PC-9 (cell line): ENCODE data around the gene CNTNAP2. TPM values are rescaled to one million over a fixed set of nuclear protein-coding genes. Genes with fewer than 3 reads are reported as not detected.

Experiments
- BruUV-seq: library from RNA; stranded (reverse); fragments of 400-500 nt; replicated peaks from 2 replicates; lab custom pipeline; 2021; lab: Mats Ljungman, UMichigan
- CTCF ChIA-PET: fragments of 300-600 bp; sonication (Branson Sonifier 250); formaldehyde crosslinking; loops from one replicate; lab custom pipeline; 2022; ENCODE audit warnings: antibody characterized with exemption; lab: Charles Lee
- POLR2A ChIA-PET: fragments of 300-600 bp; sonication (Branson Sonifier 250); formaldehyde crosslinking; loops from one replicate; lab custom pipeline; 2022; ENCODE audit warnings: antibody characterized with exemption; ENCODE audit not compliant: unreplicated experiment; lab: Charles Lee
- DNase-seq, 2 experiments: peaks; one replicate each; pipeline versions ENCODE4 v3.0.0 to v3.0.0-alpha.2; 2015 to 2022; ENCODE audit warnings: mixed read lengths in 1 of 2
- H2AFZ ChIP-seq: fragments of 200-600 bp; sonication (generic); 2 replicates; pipeline ENCODE4 v1.8.1; 2017; ENCODE audit warnings: antibody characterized with exemption
- H3F3A ChIP-seq: fragments of 200-600 bp; sonication (generic); 2 replicates; pipeline ENCODE4 v1.8.1; 2017; ENCODE audit warnings: antibody characterized with exemption, mild to moderate bottlenecking, low read depth; ENCODE audit not compliant: insufficient read depth
- H3K27ac ChIP-seq: fragments of 200-600 bp; sonication (generic); 2 replicates; pipeline ENCODE4 v1.6.1; 2016; ENCODE audit warnings: mixed run types
- H3K27me3 ChIP-seq: fragments of 200-600 bp; sonication (generic); 2 replicates; pipeline ENCODE4 v1.6.1; 2016; ENCODE audit warnings: low read depth, mixed run types; ENCODE audit not compliant: insufficient read depth
- H3K36me3 ChIP-seq: fragments of 200-600 bp; sonication (generic); 2 replicates; pipeline ENCODE4 v1.6.1; 2016; ENCODE audit warnings: low read depth, mixed run types
- H3K4me1 ChIP-seq: fragments of 200-600 bp; sonication (generic); replicated peaks from 2 replicates; pipeline ENCODE4 v1.6.1; 2016; ENCODE audit warnings: mixed run types; ENCODE audit not compliant: insufficient read depth
- H3K4me2 ChIP-seq: fragments of 200-600 bp; sonication (generic); 2 replicates; pipeline ENCODE4 v1.6.1; 2017; ENCODE audit warnings: mixed run types
- H3K4me3 ChIP-seq: fragments of 200-600 bp; sonication (generic); 2 replicates; pipeline ENCODE4 v1.6.1; 2016; ENCODE audit warnings: mixed run types
- H3K79me2 ChIP-seq: fragments of 200-600 bp; sonication (generic); 2 replicates; pipeline ENCODE4 v1.6.1; 2017; ENCODE audit warnings: low read depth, mixed run types
- H3K9me2 ChIP-seq: fragments of 200-600 bp; sonication (generic); 2 replicates; pipeline ENCODE4 v1.8.1; 2017; ENCODE audit warnings: mild to moderate bottlenecking; ENCODE audit not compliant: insufficient read depth
- H3K9me3 ChIP-seq: fragments of 200-600 bp; sonication (generic); 2 replicates; pipeline ENCODE4 v1.8.1; 2016; ENCODE audit warnings: low read depth; ENCODE audit not compliant: insufficient read depth
- H4K20me1 ChIP-seq: fragments of 200-600 bp; sonication (generic); 2 replicates; pipeline ENCODE4 v1.8.1; 2017; ENCODE audit not compliant: insufficient read depth
- CTCF ChIP-seq: fragments of 200-600 bp; sonication (generic); conservative IDR thresholded peaks from 2 replicates; pipeline ENCODE4 v1.6.1; 2017; ENCODE audit warnings: mixed run types, antibody characterized with exemption, mild to moderate bottlenecking, moderate library complexity
- EZH2 ChIP-seq: fragments of 200-600 bp; sonication (generic); IDR thresholded peaks from 2 replicates; pipeline ENCODE4 v1.8.0; 2017; ENCODE audit warnings: antibody characterized with exemption, low read depth
- intact Hi-C: fragments of 100-400 bp; cut with micrococcal nuclease; formaldehyde crosslinking; loops from one replicate; pipeline ENCODE4 v1.10.0; 2022; ENCODE audit not compliant: unreplicated experiment
- total RNA-seq: library from RNA; stranded (reverse); gene quantifications from 2 replicates; pipeline ENCODE4 v1.2.3, GENCODE V29; 2021

CNTNAP2 gene
- total RNA-seq, 1 experiment from 2014 or later = not detected

- Histone ChIP-seq H3K36me3 (no peaks in the 10 kb centered on the region), H2AFZ (no peak overlapping the region), H4K20me1 (no peaks in the 10 kb centered on the region), H3K9me2 (no peaks in the 10 kb centered on the region), H3K27ac (no peak overlapping the region), H3K79me2 (no peaks in the 10 kb centered on the region), H3K27me3 (no peaks in the 10 kb centered on the region), H3K4me1 (no peaks in the 10 kb centered on the region), H3F3A (no peaks in the 10 kb centered on the region), H3K4me2 (no peak overlapping the region), H3K9me3 (no peaks in the 10 kb centered on the region), H3K4me3 (no peak overlapping the region)
- no TSS peak for BruUV-seq
- ChIA-PET POLR2A (no interaction called here), CTCF (no interaction called here)
- intact Hi-C loops = no loop called here
- TF ChIP-seq EZH2 (no peak), CTCF (no peak)
- DNase-seq = no peak
These were observed 768.6 kb downstream of the CNTNAP2 start for GRCh38 chr7:146885231-146885630.

GRCh38 chr7:146889806-146890555, 773.4 kb downstream of the CNTNAP2 start:
- H3K9me2 ChIP-seq = no peaks in the 10 kb centered on the region
- H3F3A ChIP-seq = no peaks in the 10 kb centered on the region
- H3K4me2 ChIP-seq = no peak overlapping the region
- intact Hi-C loops = no loop called here
- H3K27ac ChIP-seq = no peak overlapping the region
- H3K4me1 ChIP-seq = no peaks in the 10 kb centered on the region
- H3K9me3 ChIP-seq = no peaks in the 10 kb centered on the region
- no peak overlapping the region for H2AFZ ChIP-seq
- ChIA-PET POLR2A (no interaction called here), CTCF (no interaction called here)
- TF ChIP-seq EZH2 (no peak), CTCF (no peak)
- no peaks in the 10 kb centered on the region for H3K79me2 ChIP-seq
- no peak for DNase-seq
- no peaks in the 10 kb centered on the region for H4K20me1 ChIP-seq
- H3K27me3 ChIP-seq = no peaks in the 10 kb centered on the region
- BruUV-seq = no TSS peak
- no peaks in the 10 kb centered on the region for H3K36me3 ChIP-seq
- no peak overlapping the region for H3K4me3 ChIP-seq

GRCh38 chr7:146892151-146892550, 775.5 kb downstream of the CNTNAP2 start:
- H3K9me3 ChIP-seq = no peaks in the 10 kb centered on the region
- intact Hi-C loops = no loop called here
- H3K9me2 ChIP-seq = no peaks in the 10 kb centered on the region
- H3K4me1 ChIP-seq = no peaks in the 10 kb centered on the region
- no peaks in the 10 kb centered on the region for H4K20me1 ChIP-seq
- H3K4me3 ChIP-seq = no peak overlapping the region
- no peaks in the 10 kb centered on the region for H3K36me3 ChIP-seq
- H3K27me3 ChIP-seq = no peaks in the 10 kb centered on the region
- DNase-seq = no peak
- H3K4me2 ChIP-seq = no peak overlapping the region
- H3F3A ChIP-seq = no peaks in the 10 kb centered on the region
- TF ChIP-seq EZH2 = no peak
- TF ChIP-seq CTCF = no peak
- BruUV-seq = no TSS peak
- H3K79me2 ChIP-seq = no peaks in the 10 kb centered on the region
- ChIA-PET POLR2A (no interaction called here), CTCF (no interaction called here)
- no peak overlapping the region for H2AFZ ChIP-seq
- H3K27ac ChIP-seq = no peak overlapping the region
